HG02885 (cell line): ENCODE data around the gene GPR3.
"Not testable (repeated sequence)": the region's sequence is repeated elsewhere in the genome, so short reads cannot be mapped to it uniquely, and the experiment has no call there.

Source experiments
- ATAC-seq: cut with Tn5 transposase; IDR thresholded peaks from one replicate; pipeline ENCODE4 v1.9.1; 2021; ENCODE audit warnings: mild to moderate bottlenecking; ENCODE audit not compliant: unreplicated experiment, poor library complexity

GPR3 gene

DNA sequence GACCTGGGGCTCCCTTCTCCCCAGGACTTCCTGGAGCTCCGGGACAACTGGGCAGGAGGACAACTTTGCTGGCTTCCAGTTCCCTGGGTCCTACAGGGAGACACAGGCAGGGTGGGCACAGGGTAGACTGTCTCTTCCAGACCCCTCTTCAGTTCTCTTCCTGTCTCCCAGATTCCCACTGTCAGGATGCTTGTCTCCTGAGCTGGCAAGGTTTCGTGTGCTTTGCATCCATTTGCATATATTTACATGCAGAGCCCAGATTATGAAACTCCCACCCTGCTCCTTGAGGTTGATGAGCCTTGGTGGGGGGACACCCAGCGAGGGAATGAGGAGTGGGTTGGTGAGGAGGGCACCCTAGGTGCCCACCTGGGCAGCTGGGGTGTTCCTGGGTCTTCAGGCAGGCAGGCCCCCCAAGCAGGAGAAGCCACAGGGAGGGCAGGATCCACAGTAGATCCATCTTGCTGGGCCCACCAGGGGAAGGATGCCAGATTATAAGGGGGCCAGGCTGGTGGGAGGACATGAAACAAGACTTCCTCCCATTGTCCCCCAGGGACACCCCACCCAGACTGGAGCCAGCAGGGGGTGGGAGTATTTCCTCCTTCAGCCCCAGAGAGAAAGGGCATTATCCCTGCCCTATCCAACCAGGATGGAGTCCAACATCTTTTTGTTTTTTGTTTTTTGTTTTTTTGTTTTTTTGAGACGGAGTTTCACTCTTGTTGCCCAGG is 17.9 kb upstream of the GPR3 start, which contains the start of gene FCN3:
Gene FCN3, minus strand, starts transcription at position 463 of the 725 bp plus-strand sequence. Its CDS starts 6 bp downstream, at position 457.
- no peak for ATAC-seq

GRCh38 chr1:27377760-27378495 is 14.5 kb upstream of the GPR3 start:
- no peak for ATAC-seq

DNA sequence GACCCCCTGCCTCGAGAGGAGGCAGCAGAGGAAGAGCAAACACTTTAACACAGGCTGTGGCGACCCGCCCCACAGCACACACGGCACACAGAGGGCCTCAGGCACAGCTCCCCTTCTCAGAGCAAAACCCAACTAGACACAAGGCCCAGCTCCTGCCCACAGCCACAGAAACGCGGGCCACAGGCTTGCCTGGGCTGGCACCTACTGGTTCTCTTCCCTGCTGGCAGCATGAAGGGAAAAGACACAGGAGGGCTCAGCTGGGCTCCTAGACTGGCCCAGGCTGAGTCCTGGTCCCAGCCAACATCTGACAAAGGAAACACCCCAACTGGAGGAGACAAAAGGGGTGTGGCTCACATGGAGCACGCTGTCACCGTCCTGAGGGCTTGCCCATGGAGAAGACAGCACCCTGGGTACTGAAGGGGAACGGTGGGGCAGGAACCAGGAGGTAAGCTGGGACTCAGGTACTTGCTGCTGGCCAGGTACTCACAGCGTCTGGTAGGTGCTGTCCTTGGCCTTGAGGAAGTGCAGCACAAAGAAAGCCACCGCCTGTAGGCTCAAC is 12.8 kb upstream of the GPR3 start:
- no peak for ATAC-seq

DNA sequence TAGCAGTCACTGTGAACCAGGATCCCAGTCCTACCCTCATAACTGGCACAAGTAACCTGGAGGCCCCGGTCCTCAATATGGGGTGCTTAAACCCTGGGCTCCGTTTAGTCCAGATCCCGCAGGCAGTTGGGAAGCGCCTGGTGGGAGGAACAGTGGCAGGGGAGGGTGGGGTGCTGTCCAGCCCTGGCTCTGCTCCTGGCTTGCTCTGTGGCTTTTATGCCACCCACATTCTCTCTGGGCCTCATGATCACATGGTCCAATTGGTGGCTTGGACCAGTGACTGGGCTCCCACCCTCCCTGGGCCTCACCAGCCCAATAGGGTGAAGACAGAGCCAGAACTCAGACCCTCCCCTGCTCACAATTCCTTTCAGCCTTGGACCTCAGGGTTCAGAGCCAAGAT is 12.2 kb upstream of the GPR3 start:
- ATAC-seq: no peak

DNA sequence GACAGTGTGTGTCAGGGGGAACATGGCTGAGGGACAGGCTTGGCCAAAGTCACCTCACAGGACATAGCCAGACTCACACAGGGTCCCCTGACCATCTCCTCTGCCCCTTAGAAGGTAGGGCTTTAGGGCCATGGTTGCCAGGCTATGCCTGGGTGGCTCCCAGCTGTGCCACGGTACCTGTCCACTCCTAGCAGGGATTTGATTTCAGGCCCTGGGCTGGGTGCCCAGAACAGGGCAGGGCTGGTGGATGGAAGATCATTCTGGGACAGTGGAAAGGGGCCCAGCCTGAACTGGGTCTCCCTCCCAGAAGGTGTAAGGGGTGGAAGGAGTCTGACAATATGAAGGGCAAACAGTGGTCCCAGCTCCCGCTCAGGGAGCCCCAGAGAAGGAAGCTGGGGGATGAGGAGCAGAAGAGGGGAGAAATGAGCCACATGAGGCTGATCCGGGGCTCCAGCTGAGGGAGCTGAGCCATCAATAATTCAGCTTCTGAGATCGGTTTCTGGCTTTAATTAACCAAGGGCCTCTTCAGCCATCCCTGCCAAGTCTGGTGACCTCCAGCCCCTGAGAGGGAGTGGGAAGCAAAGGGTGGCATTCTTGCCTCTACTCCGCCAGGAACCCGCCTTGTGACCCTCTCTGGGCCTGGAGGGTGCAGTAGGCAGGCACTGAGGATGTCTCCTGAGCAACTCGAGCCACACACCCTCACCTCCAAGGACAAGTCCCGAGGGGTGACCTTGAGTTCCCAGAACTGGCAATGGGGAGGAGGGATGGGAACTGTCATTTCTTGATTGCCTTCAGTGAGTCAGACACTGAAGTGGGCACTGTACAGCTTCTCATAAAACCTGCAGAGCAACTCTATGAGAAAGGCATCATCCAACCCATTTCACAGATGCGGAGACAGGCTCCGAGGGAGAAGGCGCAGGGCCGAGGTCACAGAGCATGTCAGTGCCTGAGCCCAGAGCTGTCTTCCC is 11.4 kb upstream of the GPR3 start:
- ATAC-seq: no peak

- ATAC-seq: no peak
Measured at GRCh38 chr1:27381969-27382762, 10.3 kb upstream of the GPR3 start.

GRCh38 chr1:27383039-27383605 is 9.3 kb upstream of the GPR3 start, which contains the start of gene CD164L2:
Gene CD164L2, minus strand, starts transcription at chr1:27383333. Its CDS starts 94 bp downstream, at chr1:27383239.
- ATAC-seq: no peak

DNA sequence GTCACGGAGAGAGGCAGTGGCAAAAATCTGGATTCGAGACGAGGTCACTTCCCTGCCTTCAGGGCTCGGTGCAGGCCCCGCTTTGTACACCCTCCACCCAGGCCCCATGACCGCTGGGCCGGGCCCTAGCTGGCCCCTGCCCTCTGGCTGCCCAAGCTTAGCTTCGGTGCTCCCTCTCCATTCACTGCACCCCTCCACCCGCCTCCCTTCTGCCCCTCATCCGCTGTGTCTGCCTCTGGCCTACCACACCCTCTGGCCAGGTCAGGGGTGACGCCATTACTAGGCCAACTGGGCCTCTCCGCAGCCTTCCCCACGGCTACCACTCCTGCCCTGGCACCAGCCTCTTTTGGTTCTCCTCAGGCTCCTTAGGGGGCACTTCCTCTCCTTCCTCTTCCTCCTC is 8.8 kb upstream of the GPR3 start:
- no peak for ATAC-seq

DNA sequence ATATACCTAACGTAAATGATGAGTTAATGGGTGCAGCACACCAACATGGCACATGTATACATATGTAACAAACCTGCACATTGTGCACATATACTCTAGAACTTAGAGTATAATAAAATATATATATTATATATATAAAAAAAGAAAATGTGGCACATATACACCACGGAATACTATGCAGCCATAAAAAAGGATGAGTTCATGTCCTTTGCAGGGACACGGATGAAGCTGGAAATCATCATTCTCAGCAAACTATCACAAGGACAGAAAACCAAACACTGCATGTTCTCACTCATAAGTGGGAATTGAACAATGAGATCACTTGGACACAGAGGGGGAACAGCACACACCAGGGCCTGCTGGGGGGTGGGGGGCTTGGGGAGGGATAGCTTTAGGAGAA is 7.6 kb upstream of the GPR3 start:
- ATAC-seq: not testable (repeated sequence)

- no peak for ATAC-seq
Measured at GRCh38 chr1:27388337-27389005, 4.0 kb upstream of the GPR3 start.

DNA sequence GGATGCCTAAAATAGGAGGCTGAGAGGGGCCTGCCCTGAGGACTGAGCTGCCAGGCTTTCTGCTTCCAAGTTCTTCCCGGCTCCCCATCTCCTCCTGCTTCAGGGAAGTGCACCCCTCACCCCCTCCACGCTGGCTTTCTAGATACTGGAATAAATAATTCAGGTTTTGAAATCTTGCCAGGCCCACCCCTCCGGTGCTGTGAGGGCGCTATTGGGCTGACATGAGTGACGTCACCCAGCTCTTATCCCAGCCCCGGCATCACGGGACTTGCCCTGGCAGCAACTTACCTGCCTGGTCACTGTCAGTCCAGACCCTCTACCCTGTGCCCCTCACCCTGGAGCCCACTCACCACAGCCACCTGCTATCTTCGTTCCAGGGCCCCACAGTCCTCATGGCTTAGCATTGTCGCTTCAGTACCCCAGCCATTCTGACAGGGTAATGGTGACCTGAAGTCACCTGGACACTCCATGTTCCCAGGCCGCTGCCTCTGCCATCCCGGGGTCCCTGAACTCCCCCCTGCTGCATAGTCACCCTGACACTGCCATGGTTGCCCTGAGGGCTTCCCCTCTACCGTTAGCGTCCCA is 819 bp upstream of the GPR3 start:
- ATAC-seq: no peak

DNA sequence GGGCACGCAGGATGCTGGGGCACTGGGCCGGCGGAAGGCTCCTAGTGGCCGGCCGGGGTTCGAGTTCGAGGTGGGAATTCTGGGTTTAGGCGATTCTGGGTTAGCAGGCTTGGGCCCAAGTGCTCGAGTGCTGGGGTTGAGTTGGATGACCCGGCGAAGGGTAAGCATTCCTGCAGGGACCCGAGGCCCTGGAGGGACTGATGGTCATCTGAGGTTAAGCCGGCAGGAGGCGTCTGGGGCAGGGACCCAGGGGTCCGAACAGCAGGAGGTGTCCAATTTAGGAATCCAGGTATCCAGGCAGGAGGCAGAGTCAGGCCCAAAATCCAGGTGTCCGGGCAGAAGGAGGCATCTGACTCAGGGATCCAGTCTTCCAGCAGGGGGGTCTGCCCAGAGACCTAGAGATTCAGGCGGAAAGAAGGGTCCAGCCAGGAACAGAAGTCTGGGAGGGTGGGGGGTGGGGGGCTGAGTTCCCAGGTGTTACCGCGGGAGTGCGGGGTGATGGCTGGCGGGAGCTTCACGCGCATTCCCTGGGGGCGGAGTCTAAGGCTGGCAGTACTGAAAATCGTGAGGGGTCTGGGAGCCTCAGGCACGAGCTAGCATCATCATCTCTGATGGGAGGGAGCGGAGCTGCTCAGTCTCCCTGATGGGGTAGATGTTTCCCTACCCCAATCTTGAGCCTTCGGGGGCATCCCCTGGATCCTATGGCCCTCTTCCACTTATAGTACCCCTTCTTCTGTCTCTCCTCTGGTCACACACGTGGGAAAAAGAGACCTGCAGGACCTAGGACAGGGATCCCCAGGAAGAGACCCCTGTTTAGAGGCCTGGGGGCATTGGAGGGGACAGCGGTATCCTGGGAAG is 585 bp downstream of the GPR3 start:
- no peak for ATAC-seq

DNA sequence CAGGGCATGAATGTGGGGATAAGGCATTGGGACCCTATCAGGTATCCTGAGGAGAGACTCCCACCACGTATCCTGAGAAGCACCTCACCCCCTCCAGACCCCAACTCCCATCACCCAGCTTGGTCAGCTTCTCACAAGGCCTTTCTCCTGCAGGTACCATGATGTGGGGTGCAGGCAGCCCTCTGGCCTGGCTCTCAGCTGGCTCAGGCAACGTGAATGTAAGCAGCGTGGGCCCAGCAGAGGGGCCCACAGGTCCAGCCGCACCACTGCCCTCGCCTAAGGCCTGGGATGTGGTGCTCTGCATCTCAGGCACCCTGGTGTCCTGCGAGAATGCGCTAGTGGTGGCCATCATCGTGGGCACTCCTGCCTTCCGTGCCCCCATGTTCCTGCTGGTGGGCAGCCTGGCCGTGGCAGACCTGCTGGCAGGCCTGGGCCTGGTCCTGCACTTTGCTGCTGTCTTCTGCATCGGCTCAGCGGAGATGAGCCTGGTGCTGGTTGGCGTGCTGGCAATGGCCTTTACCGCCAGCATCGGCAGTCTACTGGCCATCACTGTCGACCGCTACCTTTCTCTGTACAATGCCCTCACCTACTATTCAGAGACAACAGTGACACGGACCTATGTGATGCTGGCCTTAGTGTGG is 1.3 kb downstream of the GPR3 start:
- no peak for ATAC-seq

GRCh38 chr1:27394282-27394658 is 1.8 kb downstream of the GPR3 start:
- ATAC-seq: no peak

DNA sequence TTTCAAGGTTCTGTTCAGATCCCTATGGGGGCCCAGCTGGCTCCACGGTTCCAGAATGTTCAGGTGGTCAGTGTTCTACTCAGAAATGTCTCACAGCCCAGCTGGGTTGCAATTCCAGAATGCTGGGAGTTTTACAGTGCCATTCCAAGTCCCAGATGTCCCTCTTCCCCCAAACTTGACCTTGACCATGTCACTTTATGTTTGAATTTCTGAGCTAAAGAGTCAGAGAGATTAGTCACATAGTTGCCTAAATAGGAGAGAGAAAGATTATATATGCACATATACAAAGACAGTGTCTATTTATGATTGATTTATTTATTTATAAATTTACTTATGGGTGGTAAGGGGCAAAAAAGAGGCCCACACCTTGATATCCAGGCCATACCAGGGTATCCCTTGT is 2.5 kb downstream of the GPR3 start:
- no peak for ATAC-seq

DNA sequence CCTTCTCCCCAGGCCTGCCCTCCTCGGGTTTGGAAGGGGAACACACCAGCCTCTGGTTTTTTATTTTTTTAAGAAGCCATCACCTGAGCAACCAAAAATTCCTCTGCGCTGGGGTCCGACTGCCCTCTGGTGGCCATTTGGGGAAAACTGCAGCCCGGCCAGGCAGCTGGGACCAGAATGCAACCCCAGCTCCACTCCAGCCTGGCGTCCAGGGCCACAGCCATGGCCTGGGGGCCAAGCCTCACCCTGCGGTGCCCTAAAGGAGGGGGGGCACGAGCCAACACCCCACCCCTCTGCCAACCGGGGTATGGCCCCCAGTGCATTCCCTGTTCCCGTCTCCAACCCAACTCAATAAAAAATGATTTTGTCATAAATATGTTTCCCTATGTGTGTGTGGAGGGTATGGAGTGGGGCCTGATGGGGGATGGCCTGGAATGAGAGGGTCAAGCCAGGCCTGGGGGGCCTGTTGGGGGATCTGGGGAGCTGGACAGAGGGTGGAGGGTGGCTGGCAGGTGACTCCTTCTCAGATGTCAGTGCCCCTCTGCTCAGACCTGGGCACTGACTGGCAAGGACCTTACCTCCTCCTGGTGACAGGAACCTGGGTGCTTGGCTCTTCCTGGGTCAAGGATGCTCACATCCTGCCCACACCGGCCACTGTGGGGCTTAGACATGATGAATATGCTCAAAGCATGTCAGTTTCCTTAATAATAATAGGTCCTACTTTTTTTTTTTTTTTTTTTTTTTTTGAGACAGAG is 3.2 kb downstream of the GPR3 start:
- ATAC-seq: no peak
